K562 (cell line): Measurements from ENCODE around the gene ZNHIT6. TPM values are rescaled to one million over a fixed set of nuclear protein-coding genes. Genes with fewer than 3 reads are reported as not detected.
A peak's percentile ranks its signal among the peaks of the same experiment; 100 is the strongest.

Source experiments
- ATAC-seq: fragments of 200-7000 bp; cut with Tn5 transposase; 3 replicates; pipeline ENCODE4 v1.9.1; 2020; ENCODE audit warnings: moderate library complexity
- BruUV-seq: library from RNA; stranded (reverse); fragments of 400-500 nt; replicated peaks from 2 replicates; lab custom pipeline; 2021; lab: Mats Ljungman, UMichigan
- CTCF ChIA-PET: fragments of 300-600 bp; formaldehyde crosslinking; extraction: SDS; loops from one replicate; lab custom pipeline; 2021; ENCODE audit warnings: low intra/inter-chr PET ratio; lab: Yijun Ruan, JAX
- POLR2A ChIA-PET: fragments of 300-600, 350-650 bp; sonication (Branson Sonifier 250); formaldehyde crosslinking; extraction: SDS; loops from one replicate; lab custom pipeline; 2021; ENCODE audit warnings: antibody characterized with exemption, inconsistent platforms; lab: Yijun Ruan, JAX
- DNase-seq, 4 experiments: peaks; one replicate each; pipeline versions ENCODE4 v3.0.0 to v3.0.0-alpha.2; 2011 to 2018; ENCODE audit warnings: low spot score in 3 of 4, mixed read lengths in 3 of 4; ENCODE audit errors: extremely low read depth in 1 of 4
- FAIRE-seq: peaks from 2 replicates; lab custom pipeline; 2011; peaks lifted over from hg19 to GRCh38; lab: Jason Lieb, UNC
- H2AFZ ChIP-seq: 2 replicates; pipeline ENCODE4 v1.6.0; 2011; ENCODE audit warnings: low read depth, low read length, control low read depth, inconsistent platforms
- H3K27ac ChIP-seq: fragments of 200-600 bp; 3 replicates; pipeline ENCODE4 v1.8.0; 2011; ENCODE audit warnings: low read depth, mild to moderate bottlenecking, control low read depth, inconsistent platforms, low read length, moderate library complexity, mixed read lengths; ENCODE audit errors: extremely low read depth
- H3K27me3 ChIP-seq, 2 experiments: fragments of 300-600 bp in 1 of 2; 2 replicates in 1 of 2; 3 replicates in 1 of 2; pipeline versions ENCODE4 v1.6.0 to v1.8.0; 2011; ENCODE audit warnings: inconsistent platforms in 2 of 2, low read length in 2 of 2, mild to moderate bottlenecking in 1 of 2, mixed read lengths in 1 of 2, moderate library complexity in 1 of 2; ENCODE audit not compliant: control insufficient read depth in 2 of 2, insufficient read depth in 2 of 2
- H3K36me3 ChIP-seq: fragments of 300-600 bp; 3 replicates; pipeline ENCODE4 v1.8.0; 2011; ENCODE audit warnings: mild to moderate bottlenecking, low read length, inconsistent platforms; ENCODE audit not compliant: control insufficient read depth, insufficient read depth
- H3K4me1 ChIP-seq, 2 experiments: fragments of 200-600 bp in 1 of 2; replicated peaks in 1 of 2; 2 replicates in 1 of 2; 3 replicates in 1 of 2; pipeline versions ENCODE4 v1.5.1 to v1.8.0; 2011; ENCODE audit warnings: inconsistent platforms in 2 of 2, low read length in 2 of 2, mild to moderate bottlenecking in 1 of 2, mixed read lengths in 1 of 2, moderate library complexity in 1 of 2; ENCODE audit not compliant: control insufficient read depth in 2 of 2, insufficient read depth in 2 of 2
- H3K4me2 ChIP-seq: 2 replicates; pipeline ENCODE4 v1.6.1; 2011; ENCODE audit warnings: low read length, control low read depth, inconsistent platforms, mixed read lengths; ENCODE audit not compliant: insufficient read depth
- H3K4me3 ChIP-seq: fragments of 200-600 bp; sonication (generic), shearing (Covaris generic); 2 replicates; pipeline ENCODE4 v1.5.1; 2016; ENCODE audit warnings: control low read depth, inconsistent platforms
- H3K79me2 ChIP-seq: fragments of 200-600 bp; 3 replicates; pipeline ENCODE4 v1.8.0; 2011; ENCODE audit warnings: low read length, inconsistent platforms; ENCODE audit not compliant: control insufficient read depth, insufficient read depth
- H3K9ac ChIP-seq, 2 experiments: 2 replicates each; pipeline versions ENCODE4 v1.6.0 to v1.6.1; 2011; ENCODE audit warnings: low read depth in 2 of 2, low read length in 2 of 2, control low read depth in 1 of 2, inconsistent platforms in 1 of 2, mild to moderate bottlenecking in 1 of 2, mixed read lengths in 1 of 2; ENCODE audit not compliant: insufficient read depth in 1 of 2
- H3K9me1 ChIP-seq: one replicate; pipeline ENCODE4 v1.6.0; 2011; ENCODE audit warnings: inconsistent platforms, mild to moderate bottlenecking, low read length, moderate library complexity; ENCODE audit not compliant: control insufficient read depth, insufficient read depth
- H3K9me3 ChIP-seq: replicated peaks from 2 replicates; pipeline ENCODE4 v1.5.1; 2011; ENCODE audit warnings: low read depth, low read length, inconsistent platforms; ENCODE audit not compliant: control insufficient read depth, insufficient read depth
- H4K20me1 ChIP-seq: replicated peaks from 2 replicates; pipeline ENCODE4 v1.6.1; 2011; ENCODE audit warnings: low read length, inconsistent platforms, mixed read lengths; ENCODE audit not compliant: control insufficient read depth, insufficient read depth
- CTCF ChIP-seq, 3 experiments: IDR thresholded peaks in 2 of 3; conservative IDR thresholded peaks in 1 of 3; 2 replicates each; pipeline ENCODE4 v1.5.1; 2011 to 2012; ENCODE audit warnings: low read length in 3 of 3, mild to moderate bottlenecking in 3 of 3, control low read depth in 2 of 3, improper control_type of control experiment in 1 of 3, inconsistent platforms in 1 of 3, low read depth in 1 of 3, mixed read lengths in 1 of 3, moderate library complexity in 1 of 3; ENCODE audit not compliant: insufficient read depth in 2 of 3
- ESRRA ChIP-seq: fragments of 450-650 bp; IDR thresholded peaks from 2 replicates; pipeline ENCODE4 v1.6.1; 2014; ENCODE audit warnings: low read depth, mild to moderate bottlenecking, moderate library complexity, borderline replicate concordance
- MAFF ChIP-seq: IDR thresholded peaks from 2 replicates; pipeline ENCODE4 v1.6.1; 2012; ENCODE audit warnings: low read length, improper control_type of control experiment
- NCOA2 ChIP-seq, 2 experiments: fragments of 450-650 bp; IDR thresholded peaks; 2 replicates each; pipeline ENCODE4 v1.6.1; 2018; ENCODE audit warnings: mild to moderate bottlenecking in 2 of 2, moderate library complexity in 1 of 2; ENCODE audit not compliant: partially characterized antibody in 2 of 2
- RBM14 ChIP-seq: fragments of 200-400 bp; formaldehyde crosslinking; IDR thresholded peaks from 2 replicates; pipeline ENCODE4 v1.6.1; 2018; ENCODE audit warnings: low read depth, mild to moderate bottlenecking, low read length, moderate library complexity, borderline replicate concordance; ENCODE audit not compliant: insufficient read depth
- RBM15 ChIP-seq: fragments of 200-400 bp; formaldehyde crosslinking; IDR thresholded peaks from 2 replicates; pipeline ENCODE4 v1.6.1; 2018; ENCODE audit warnings: mild to moderate bottlenecking, low read length, moderate library complexity; ENCODE audit not compliant: insufficient read depth
- RFX1 ChIP-seq: fragments of 450-650 bp; IDR thresholded peaks from 2 replicates; pipeline ENCODE4 v1.6.1; 2016; ENCODE audit warnings: mild to moderate bottlenecking, moderate library complexity
- THRA ChIP-seq: fragments of 450-650 bp; IDR thresholded peaks from 2 replicates; pipeline ENCODE4 v1.6.1; 2017; ENCODE audit warnings: mild to moderate bottlenecking, moderate library complexity
- ZKSCAN3 ChIP-seq: fragments of 250-450 bp; sonication (Bioruptor Pico); IDR thresholded peaks from 2 replicates; pipeline ENCODE4 v1.4.0; 2020
- WGBS: fragments of 100-300 bp; shearing (Covaris generic); methylation state at CpG from one replicate; pipeline ENCODE4 v1.1.6; 2016; ENCODE audit warnings: low coverage, mixed read lengths; ENCODE audit not compliant: insufficient coverage; ENCODE audit errors: missing lambda C conversion rate; 5-methylcytosine and 5-hydroxymethylcytosine counted together
- in situ Hi-C: fragments of 300-500 bp; cut with MboI; formaldehyde crosslinking; loops from 4 replicates; pipeline ENCODE4 v1.15.0; 2018; ENCODE audit warnings: inconsistent platforms, mixed read lengths
- intact Hi-C: fragments of 100-400 bp; cut with micrococcal nuclease; formaldehyde crosslinking; loops from 2 replicates; pipeline ENCODE4 v1.14.2; 2022
- polyA plus RNA-seq, 8 experiments: library from polyadenylated mRNA; depleted of rRNA in 4 of 8; stranded (reverse) in 5 of 8; unstranded in 3 of 8; fragments of >200 nt; fragmentation: Nextera tagmentation in 2 of 8; fragmentation: Illumina TruSeq in 1 of 8; extraction: Ambion mirVana in 2 of 8; extraction: Trizol in 1 of 8; gene quantifications; 2 replicates each; pipeline versions ENCODE4 v1.2.1 to v1.2.3, GENCODE V29; 2011 to 2014; ENCODE audit warnings: inconsistent platforms in 1 of 8, missing spikeins in 1 of 8
- total RNA-seq, 7 experiments: library from RNA; depleted of rRNA in 6 of 7; stranded (reverse); fragments of >200 nt in 6 of 7; fragmentation: Illumina TruSeq in 2 of 7; extraction: Trizol in 2 of 7; gene quantifications; 2 replicates each; pipeline versions ENCODE4 v1.2.1 to v1.2.3, GENCODE V29; 2011 to 2021; ENCODE audit warnings: low replicate concordance in 1 of 7

ZNHIT6 gene
- total and polyA plus RNA-seq, 9 of the 15 experiments (the other 6 are each of a cell fraction or from before 2014, with no cell fraction given): 15.4 to 37.6 (median 21.7) TPM

- peak in 2 of 3 experiments; percentile 15 to 21; a peak in 1 of 6 replicates for TF ChIP-seq CTCF (IDR thresholded peaks at IDR 0.05 in 2 of 3, conservative IDR thresholded peaks at IDR 0.05 in 1 of 3; ENCODE audit: insufficient read depth in 2 of 3, low read depth in 1 of 3, low read length in 3 of 3)
- no peak for TF ChIP-seq NCOA2 (IDR thresholded peaks at IDR 0.05; ENCODE audit: partially characterized antibody in 2 of 2)
- Histone ChIP-seq H3K4me1 (no peaks in the 10 kb centered on the region), H3K9ac (no peak overlapping the region), H3K9me1 (peaks cover 2% of the 10 kb centered on the region), H2AFZ (no peak overlapping the region), H3K27ac (no peak overlapping the region), H3K36me3 (no peaks in the 10 kb centered on the region), H4K20me1 (no peaks in the 10 kb centered on the region), H3K9me3 (no peaks in the 10 kb centered on the region), H3K27me3 (peaks cover 0 to 11% of the 10 kb centered on the region in 2 experiments; a peak in 3 of 5 replicates), H3K79me2 (no peaks in the 10 kb centered on the region), H3K4me2 (no peak overlapping the region), H3K4me3 (no peak overlapping the region)
- intact Hi-C loops (no loop called here), in situ Hi-C loops (no loop called here)
- BruUV-seq: no TSS peak
- ChIA-PET POLR2A (interaction anchor here (0.7 kb wide), 1 partner anchor 21 kb away, joined by 3 read pairs; no protein-coding TSS in a partner anchor), CTCF (no interaction called here)
- no peak for DNase-seq
- ATAC-seq: peak; percentile 72
- 0% methylated on average over 4 of the region's 4 CpGs for WGBS
- no peak for FAIRE-seq
These were observed 105.7 kb downstream of the ZNHIT6 start for GRCh38 chr1:85602571-85602970.

GRCh38 chr1:85601901-85602300 lies 106.3 kb downstream of the ZNHIT6 start:
- Histone ChIP-seq H3K79me2 (no peaks in the 10 kb centered on the region), H3K9me1 (peaks cover 2% of the 10 kb centered on the region), H3K4me2 (no peak overlapping the region), H3K27me3 (peaks cover 0 to 11% of the 10 kb centered on the region in 2 experiments; a peak in 3 of 5 replicates), H3K36me3 (no peaks in the 10 kb centered on the region), H3K4me1 (no peaks in the 10 kb centered on the region), H3K4me3 (no peak overlapping the region), H3K9ac (no peak overlapping the region), H3K27ac (no peak overlapping the region), H3K9me3 (no peaks in the 10 kb centered on the region), H4K20me1 (no peaks in the 10 kb centered on the region), H2AFZ (no peak overlapping the region)
- FAIRE-seq (no peak), ATAC-seq (no peak), DNase-seq (no peak)
- in situ Hi-C loops (no loop called here), intact Hi-C loops (no loop called here)
- ChIA-PET POLR2A (interaction anchor here (0.5 to 0.7 kb wide), 3 partner anchors 20 to 1042 kb away, joined by 3 to 4 read pairs (median 4); no protein-coding TSS in a partner anchor), CTCF (no interaction called here)
- BruUV-seq: no TSS peak
- 5% methylated on average over 4 of the region's 4 CpGs for WGBS
- no peak for TF ChIP-seq ESRRA
- no peak for TF ChIP-seq THRA
- no peak for TF ChIP-seq RFX1
- TF ChIP-seq ZKSCAN3 (CRISPR knock-in tag): no peak
- no peak for TF ChIP-seq RBM14
- no peak for TF ChIP-seq RBM15
- TF ChIP-seq MAFF: no peak
